Measurements from ENCODE around the gene DEFB132. TPM values are rescaled to one million over a fixed set of nuclear protein-coding genes. Genes with fewer than 3 reads are reported as not detected.
"Not testable (repeated sequence)": the region's sequence is repeated elsewhere in the genome, so short reads cannot be mapped to it uniquely, and the experiment has no call there.

Gene DEFB132
- total and polyA plus RNA-seq, 2 of the 4 experiments (the other 2 are of a cell fraction): not detected

GRCh38 chr20:225879-226278 lies 31.6 kb upstream of the DEFB132 start:
- H3K14ac ChIP-seq (replicated peaks; ENCODE audit: low read depth, low read length); H3K23ac ChIP-seq (ENCODE audit: low read depth, low read length); H2AFZ ChIP-seq (replicated peaks; ENCODE audit: low read length, poor library complexity); CTCF ChIA-PET; H2AK5ac ChIP-seq (ENCODE audit: low read depth, low read length); ATAC-seq (ENCODE audit: low read depth); H2BK120ac ChIP-seq (ENCODE audit: low read depth, low read length); H3K4me2 ChIP-seq (ENCODE audit: low read depth, low read length); H3K4me3 ChIP-seq (ENCODE audit: insufficient read depth, low read depth, low read length); in situ Hi-C loops (cut with MboI; ENCODE audit: low sequenced_read_pairs); H3K9me3 ChIP-seq (ENCODE audit: control insufficient read depth, insufficient read depth, low read length); H3K9me1 ChIP-seq (ENCODE audit: insufficient read depth, low read length); H2AK9ac ChIP-seq (replicated peaks; ENCODE audit: low read depth, low read length, poor library complexity); H4K5ac ChIP-seq (ENCODE audit: low read depth, low read length); BruUV-seq (replicated peaks); H3K9ac ChIP-seq (ENCODE audit: low read depth, low read length); POLR2A ChIA-PET (ENCODE audit: unreplicated experiment); H4K91ac ChIP-seq (ENCODE audit: insufficient read depth, low read depth, low read length); H3K18ac ChIP-seq (ENCODE audit: low read depth, low read length); H4K8ac ChIP-seq (ENCODE audit: low read depth in 2 of 2, low read length in 2 of 2); H3K27me3 ChIP-seq (ENCODE audit: control insufficient read depth, insufficient read depth, low read length); dilution Hi-C loops (cut with HindIII; ENCODE audit: low sequenced_read_pairs, unreplicated experiment); DNase-seq; H3K36me3 ChIP-seq (ENCODE audit: control insufficient read depth, insufficient read depth, low read length); H3K27ac ChIP-seq (ENCODE audit: insufficient read depth, low read length); H2BK20ac ChIP-seq (ENCODE audit: low read depth, low read length); H4K20me1 ChIP-seq (ENCODE audit: insufficient read depth, low read length); H3K4ac ChIP-seq (ENCODE audit: low read depth, low read length); H3K56ac ChIP-seq (ENCODE audit: extremely low read depth, insufficient read depth, low read length); H3K4me1 ChIP-seq (ENCODE audit: control insufficient read depth, insufficient read depth, low read length); intact Hi-C loops (cut with micrococcal nuclease); H3K79me1 ChIP-seq (ENCODE audit: low read depth in 1 of 2, low read length in 2 of 2); H2BK15ac ChIP-seq (ENCODE audit: low read depth, low read length); H2BK5ac ChIP-seq (ENCODE audit: low read depth, low read length, poor library complexity, severe bottlenecking): not testable (repeated sequence)
- WGBS, 2 experiments (ENCODE audit: extremely low coverage in 2 of 2, insufficient read length in 1 of 2): 33% methylated on average over 1 of the region's 3 CpGs; no CpG with 5 or more reads in 1 of the 2 experiments
